Suprapubic skin (tissue), 3 donors: ENCODE results near the gene CSTPP1.

ENCODE experiments used
- CTCF ChIP-seq, 2 donors: fragments of 200-600 bp in 1 of 2; fragments of 450-650 bp in 1 of 2; sonication (generic) in 1 of 2; IDR thresholded peaks; one replicate each; pipeline ENCODE4 v1.5.1; 2016 to 2019; ENCODE audit warnings: antibody characterized with exemption in 2 of 2, mild to moderate bottlenecking in 1 of 2, moderate library complexity in 1 of 2
- POLR2A ChIP-seq, 2 donors: fragments of 450-650 bp; IDR thresholded peaks; one replicate each; pipeline ENCODE4 v1.6.1; 2017; ENCODE audit warnings: antibody characterized with exemption in 2 of 2, mild to moderate bottlenecking in 2 of 2, moderate library complexity in 2 of 2

GRCh38 chr11:46918083-46918787, 18.3 kb upstream of the CSTPP1 start, which contains the start of gene LRP4:
- TF ChIP-seq CTCF (IDR thresholded peaks at IDR 0.05) = no peak
- TF ChIP-seq POLR2A (IDR thresholded peaks at IDR 0.05) = peak in 1 of 2 donors; percentile 28
